ENCODE data around the gene PEMT. TPM values are rescaled to one million over a fixed set of nuclear protein-coding genes. Genes with fewer than 3 reads are reported as not detected.

PEMT gene
- total and polyA plus RNA-seq, 2 donors (not counting 1 experiment from before 2014, with no cell fraction given), result 10.7 to 20.3 TPM

DNA sequence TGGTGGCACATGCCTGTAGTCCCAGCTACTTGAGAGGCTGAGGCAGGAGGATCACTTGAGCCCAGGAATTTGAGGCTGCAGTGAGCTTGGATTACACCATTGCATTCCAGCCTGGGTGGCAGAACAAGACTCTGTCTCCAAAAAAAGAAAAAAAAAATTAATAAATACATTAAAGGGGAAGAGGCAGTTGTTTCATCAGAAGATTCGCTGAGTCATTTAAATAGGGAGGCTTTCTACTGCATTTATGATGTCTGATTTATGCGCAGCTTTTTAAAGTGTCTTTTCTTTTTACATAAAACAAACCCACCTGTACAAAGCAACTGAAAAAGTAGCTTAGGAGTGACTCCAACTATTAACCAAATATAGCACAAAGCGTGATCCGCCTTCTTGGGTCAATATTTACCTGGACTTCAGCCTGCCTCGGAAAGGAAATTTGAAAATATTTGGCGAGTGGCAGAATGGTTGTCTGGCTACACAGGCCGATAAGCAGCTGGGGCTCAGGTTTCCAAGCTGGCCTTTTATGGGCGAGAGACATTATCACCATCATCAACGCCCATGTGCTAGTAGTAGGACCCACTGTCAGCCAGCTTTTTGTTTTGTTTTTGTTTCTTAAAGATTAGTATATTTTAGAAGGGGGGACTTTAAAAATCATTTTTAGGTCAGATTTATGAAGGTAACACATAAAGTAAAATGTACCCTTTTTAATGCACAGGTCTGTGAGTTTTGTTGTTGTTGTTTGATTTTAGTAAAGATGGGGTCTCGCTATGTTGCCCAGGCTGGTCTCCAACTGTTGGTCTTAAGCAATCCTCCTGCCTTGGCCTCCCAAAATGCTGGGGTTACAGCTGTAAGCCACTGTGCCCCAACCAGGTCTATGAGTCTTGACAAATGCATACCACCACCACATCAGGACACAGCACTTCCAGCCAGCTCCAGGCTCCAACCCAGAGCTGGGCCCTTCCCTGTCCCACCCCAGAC is 52.8 kb downstream of the PEMT start:
- Histone ChIP-seq H3K4me2 (replicated peaks; ENCODE audit: low read depth, low read length, poor library complexity, severe bottlenecking) (no peak overlapping the region), H3K4me3 (ENCODE audit: control extremely low read depth in 1 of 5, extremely low read depth in 1 of 5, insufficient read depth in 1 of 5, low read depth in 2 of 5, low read length in 4 of 5) (no peak overlapping the region), H3K36me3 (replicated peaks in 1 of 2; ENCODE audit: control extremely low read depth in 1 of 2, control insufficient read depth in 1 of 2, extremely low read depth in 1 of 2, insufficient read depth in 2 of 2, low read length in 1 of 2) (no peaks in the 10 kb centered on the region), H3K9ac (ENCODE audit: low read length) (no peak overlapping the region), H3K27ac (ENCODE audit: low read length in 2 of 2) (no peak overlapping the region), H3K27me3 (replicated peaks in 1 of 4; ENCODE audit: control extremely low read depth in 1 of 4, control insufficient read depth in 3 of 4, insufficient read depth in 4 of 4, low read length in 3 of 4) (no peaks in the 10 kb centered on the region), H4K20me1 (ENCODE audit: control insufficient read depth, insufficient read depth, low read length, poor library complexity, severe bottlenecking) (no peaks in the 10 kb centered on the region), H2AFZ (ENCODE audit: insufficient read depth, low read depth, low read length, poor library complexity, severe bottlenecking) (no peak overlapping the region), H3K9me3 (ENCODE audit: control extremely low read depth in 1 of 3, control insufficient read depth in 2 of 3, insufficient read depth in 1 of 3, low read length in 2 of 3) (no peaks in the 10 kb centered on the region), H3K79me2 (ENCODE audit: control insufficient read depth, insufficient read depth, low read length) (no peaks in the 10 kb centered on the region), H3K4me1 (ENCODE audit: control insufficient read depth in 2 of 2, insufficient read depth in 2 of 2, low read length in 2 of 2) (no peaks in the 10 kb centered on the region)
- intact Hi-C loops (cut with micrococcal nuclease), result no loop called here
- WGBS (ENCODE audit: insufficient coverage), result 100% methylated on average over 3 of the region's 10 CpGs
- H3K27me3 Mint-ChIP-seq, result no peaks in the 10 kb centered on the region
- TF ChIP-seq, protein P1, sequence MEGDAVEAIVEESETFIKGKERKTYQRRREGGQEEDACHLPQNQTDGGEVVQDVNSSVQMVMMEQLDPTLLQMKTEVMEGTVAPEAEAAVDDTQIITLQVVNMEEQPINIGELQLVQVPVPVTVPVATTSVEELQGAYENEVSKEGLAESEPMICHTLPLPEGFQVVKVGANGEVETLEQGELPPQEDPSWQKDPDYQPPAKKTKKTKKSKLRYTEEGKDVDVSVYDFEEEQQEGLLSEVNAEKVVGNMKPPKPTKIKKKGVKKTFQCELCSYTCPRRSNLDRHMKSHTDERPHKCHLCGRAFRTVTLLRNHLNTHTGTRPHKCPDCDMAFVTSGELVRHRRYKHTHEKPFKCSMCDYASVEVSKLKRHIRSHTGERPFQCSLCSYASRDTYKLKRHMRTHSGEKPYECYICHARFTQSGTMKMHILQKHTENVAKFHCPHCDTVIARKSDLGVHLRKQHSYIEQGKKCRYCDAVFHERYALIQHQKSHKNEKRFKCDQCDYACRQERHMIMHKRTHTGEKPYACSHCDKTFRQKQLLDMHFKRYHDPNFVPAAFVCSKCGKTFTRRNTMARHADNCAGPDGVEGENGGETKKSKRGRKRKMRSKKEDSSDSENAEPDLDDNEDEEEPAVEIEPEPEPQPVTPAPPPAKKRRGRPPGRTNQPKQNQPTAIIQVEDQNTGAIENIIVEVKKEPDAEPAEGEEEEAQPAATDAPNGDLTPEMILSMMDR (IDR thresholded peaks at IDR 0.05), result no peak
- TF ChIP-seq EZH2 (IDR thresholded peaks at IDR 0.05; ENCODE audit: borderline replicate concordance, insufficient read depth, low read depth, low read length, poor library complexity, severe bottlenecking), result no peak
- DNase-seq, result no peak
- no peak for ATAC-seq (ENCODE audit: low read depth)
- H3K4me1 Mint-ChIP-seq, result no peaks in the 10 kb centered on the region
- no peaks in the 10 kb centered on the region for H3K9me3 Mint-ChIP-seq (ENCODE audit: insufficient read depth)
- POLR2A ChIA-PET, result interaction anchor here (0.5 kb wide), 1 partner anchor 260 kb away, joined by 3 read pairs; no protein-coding TSS in a partner anchor
- H3K27ac Mint-ChIP-seq, result no peak overlapping the region
- H3K4me3 Mint-ChIP-seq, result no peak overlapping the region
- CTCF ChIA-PET, result interaction anchor here (0.7 to 0.9 kb wide), 2 partner anchors 75 to 269 kb away, joined by 3 read pairs; no protein-coding TSS in a partner anchor
